Stimulated activated naive CD8-positive, alpha-beta T cell treated with anti-CD3 and anti-CD28 coated beads, Interleukin-15, Interleukin-2, amounts not matched to agents 100 ng/mL and 50 ng/mL, for 24 hours (primary cell): ENCODE results near the gene ARL3.
A peak's percentile ranks its signal among the peaks of the same experiment; 100 is the strongest.

ENCODE experiments used
- H3K27ac Mint-ChIP-seq: one replicate; pipeline ENCODE4 v1.8.0; 2021; ENCODE audit warnings: mild to moderate bottlenecking, mixed read lengths
- H3K27me3 Mint-ChIP-seq: one replicate; pipeline ENCODE4 v1.8.0; 2021; ENCODE audit warnings: mixed read lengths
- H3K36me3 Mint-ChIP-seq: one replicate; pipeline ENCODE4 v1.8.0; 2021; ENCODE audit warnings: low read depth, mixed read lengths
- H3K4me1 Mint-ChIP-seq: one replicate; pipeline ENCODE4 v1.8.0; 2021; ENCODE audit warnings: low read depth, mixed read lengths
- H3K4me3 Mint-ChIP-seq: one replicate; pipeline ENCODE4 v1.8.0; 2021; ENCODE audit warnings: mild to moderate bottlenecking, mixed read lengths
- H3K9me3 Mint-ChIP-seq: one replicate; pipeline ENCODE4 v1.8.0; 2021; ENCODE audit warnings: mixed read lengths

The ARL3 gene

GRCh38 chr10:102657984-102658724, 56.0 kb downstream of the ARL3 start:
- Mint-ChIP-seq H3K4me3 (no peak overlapping the region), H3K4me1 (peaks cover 56% of the 10 kb centered on the region), H3K27ac (peak overlapping the region; percentile 61), H3K9me3 (no peaks in the 10 kb centered on the region), H3K36me3 (peaks cover 34% of the 10 kb centered on the region), H3K27me3 (no peaks in the 10 kb centered on the region)

- peak overlapping the region; percentile 21 for H3K27ac Mint-ChIP-seq
- peaks cover 61% of the 10 kb centered on the region for H3K4me1 Mint-ChIP-seq
- H3K36me3 Mint-ChIP-seq, result peaks cover 39% of the 10 kb centered on the region
- H3K4me3 Mint-ChIP-seq, result no peak overlapping the region
- H3K9me3 Mint-ChIP-seq, result no peaks in the 10 kb centered on the region
- H3K27me3 Mint-ChIP-seq, result no peaks in the 10 kb centered on the region
These were observed 56.7 kb downstream of the ARL3 start for GRCh38 chr10:102657451-102657850.

- H3K4me1 Mint-ChIP-seq, result peaks cover 61% of the 10 kb centered on the region
These were observed 57.3 kb downstream of the ARL3 start for GRCh38 chr10:102656791-102657371.

GRCh38 chr10:102656026-102656425, 58.2 kb downstream of the ARL3 start:
- no peak overlapping the region for H3K27ac Mint-ChIP-seq
- H3K27me3 Mint-ChIP-seq, result no peaks in the 10 kb centered on the region
- H3K9me3 Mint-ChIP-seq, result no peaks in the 10 kb centered on the region
- H3K4me3 Mint-ChIP-seq, result no peak overlapping the region
- peaks cover 61% of the 10 kb centered on the region for H3K4me1 Mint-ChIP-seq
- peaks cover 44% of the 10 kb centered on the region for H3K36me3 Mint-ChIP-seq

More at GRCh38 chr10:102656791-102657371, 57.3 kb downstream of the ARL3 start:
- Mint-ChIP-seq H3K36me3 (peaks cover 44% of the 10 kb centered on the region), H3K4me3 (no peak overlapping the region), H3K27me3 (no peaks in the 10 kb centered on the region), H3K9me3 (no peaks in the 10 kb centered on the region), H3K27ac (peak overlapping the region; percentile 21)

- no peak overlapping the region for H3K4me3 Mint-ChIP-seq
- H3K9me3 Mint-ChIP-seq, result no peaks in the 10 kb centered on the region
- H3K27me3 Mint-ChIP-seq, result no peaks in the 10 kb centered on the region
- H3K27ac Mint-ChIP-seq, result no peak overlapping the region
- H3K36me3 Mint-ChIP-seq, result peaks cover 44% of the 10 kb centered on the region
- H3K4me1 Mint-ChIP-seq, result peaks cover 61% of the 10 kb centered on the region
These were observed 59.2 kb downstream of the ARL3 start for GRCh38 chr10:102654969-102655368.

GRCh38 chr10:102654566-102654965, 59.6 kb downstream of the ARL3 start:
- Mint-ChIP-seq H3K36me3 (peaks cover 44% of the 10 kb centered on the region), H3K27me3 (no peaks in the 10 kb centered on the region), H3K4me3 (no peak overlapping the region), H3K4me1 (peaks cover 59% of the 10 kb centered on the region), H3K27ac (no peak overlapping the region), H3K9me3 (no peaks in the 10 kb centered on the region)

- H3K4me1 Mint-ChIP-seq, result peaks cover 59% of the 10 kb centered on the region
- peak overlapping the region; percentile 87 for H3K27ac Mint-ChIP-seq
- peaks cover 39% of the 10 kb centered on the region for H3K36me3 Mint-ChIP-seq
- H3K4me3 Mint-ChIP-seq, result no peak overlapping the region
- H3K9me3 Mint-ChIP-seq, result no peaks in the 10 kb centered on the region
- H3K27me3 Mint-ChIP-seq, result no peaks in the 10 kb centered on the region
These were observed 61.1 kb downstream of the ARL3 start for GRCh38 chr10:102653060-102653459.

- Mint-ChIP-seq H3K4me1 (peaks cover 61% of the 10 kb centered on the region), H3K27ac (peak overlapping the region; percentile 87), H3K9me3 (no peaks in the 10 kb centered on the region), H3K36me3 (peaks cover 33% of the 10 kb centered on the region), H3K27me3 (no peaks in the 10 kb centered on the region), H3K4me3 (peak overlapping the region; percentile 62)
These were observed 61.9 kb downstream of the ARL3 start for GRCh38 chr10:102652170-102652916.

- Mint-ChIP-seq H3K4me1 (peaks cover 68% of the 10 kb centered on the region), H3K27ac (peak overlapping the region; percentile 87), H3K4me3 (peak overlapping the region; percentile 62), H3K9me3 (no peaks in the 10 kb centered on the region), H3K36me3 (peaks cover 34% of the 10 kb centered on the region), H3K27me3 (no peaks in the 10 kb centered on the region)
These were observed 62.6 kb downstream of the ARL3 start for GRCh38 chr10:102651455-102652169.

GRCh38 chr10:102650655-102651454, 63.3 kb downstream of the ARL3 start:
- no peaks in the 10 kb centered on the region for H3K27me3 Mint-ChIP-seq
- H3K4me1 Mint-ChIP-seq, result peaks cover 74% of the 10 kb centered on the region
- no peaks in the 10 kb centered on the region for H3K9me3 Mint-ChIP-seq
- H3K4me3 Mint-ChIP-seq, result peak overlapping the region; percentile 23
- H3K27ac Mint-ChIP-seq, result peak overlapping the region; percentile 87
- H3K36me3 Mint-ChIP-seq, result peaks cover 32% of the 10 kb centered on the region

GRCh38 chr10:102649797-102650654, 64.2 kb downstream of the ARL3 start:
- no peaks in the 10 kb centered on the region for H3K27me3 Mint-ChIP-seq
- H3K36me3 Mint-ChIP-seq, result peaks cover 32% of the 10 kb centered on the region
- H3K4me3 Mint-ChIP-seq, result no peak overlapping the region
- peaks cover 74% of the 10 kb centered on the region for H3K4me1 Mint-ChIP-seq
- no peaks in the 10 kb centered on the region for H3K9me3 Mint-ChIP-seq
- no peak overlapping the region for H3K27ac Mint-ChIP-seq

- Mint-ChIP-seq H3K27me3 (no peaks in the 10 kb centered on the region), H3K36me3 (peaks cover 28% of the 10 kb centered on the region), H3K4me1 (peaks cover 74% of the 10 kb centered on the region), H3K27ac (peak overlapping the region; percentile 88), H3K4me3 (peak overlapping the region; percentile 98), H3K9me3 (no peaks in the 10 kb centered on the region)
These were observed 65.1 kb downstream of the ARL3 start for GRCh38 chr10:102648889-102649796.
